NT2/D1 (cell line): ENCODE measurements around the gene PPA2.

Experiments used
- SUZ12 ChIP-seq: IDR thresholded peaks from 2 replicates; pipeline ENCODE4 v1.6.1; 2011; ENCODE audit not compliant: insufficient read length, insufficient read depth; ENCODE audit errors: extremely low read depth
- ZNF274 ChIP-seq: IDR thresholded peaks from 2 replicates; pipeline ENCODE4 v1.6.1; 2011; ENCODE audit warnings: mild to moderate bottlenecking, low read depth, low read length

DNA sequence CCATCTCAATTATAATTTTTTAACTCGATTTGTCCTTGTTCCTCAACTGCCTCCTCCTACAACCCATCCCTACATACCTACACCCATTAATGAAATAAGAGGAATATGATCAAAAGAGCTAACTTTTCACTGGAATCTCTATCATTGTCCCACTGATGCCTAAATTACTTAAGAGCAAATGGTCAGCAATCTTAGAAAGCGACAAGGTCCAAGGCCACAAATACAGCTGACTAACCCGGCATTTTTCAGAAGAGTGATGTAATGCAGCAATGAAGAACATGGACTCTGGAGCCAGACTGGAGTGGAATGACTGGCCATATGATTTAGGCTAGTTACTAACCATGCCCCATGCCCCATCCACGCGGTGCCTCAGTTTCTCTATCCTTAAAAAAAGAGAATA lies 56.2 kb downstream of the PPA2 start:
- no peak for TF ChIP-seq ZNF274
- no peak for TF ChIP-seq SUZ12
